Activated T-cell treated with anti-CD3 and anti-CD28 coated beads for 1 hour (primary cell): ENCODE measurements around the gene CDH2.
"Not testable (repeated sequence)": the region's sequence is repeated elsewhere in the genome, so short reads cannot be mapped to it uniquely, and the experiment has no call there.

ENCODE experiments used
- DNase-seq: peaks from one replicate; pipeline ENCODE4 v3.0.0-alpha.2; 2020; ENCODE audit warnings: low read depth

Gene CDH2

GRCh38 chr18:27906189-27906588 is 270.7 kb downstream of the CDH2 start:
- not testable (repeated sequence) for DNase-seq

- no peak for DNase-seq
Measured at GRCh38 chr18:27903906-27904305, 273.0 kb downstream of the CDH2 start.

GRCh38 chr18:27901424-27902226 is 275.3 kb downstream of the CDH2 start:
- no peak for DNase-seq
